IPS-15b (cell line): ENCODE measurements around the gene SIDT2.
"Not testable (repeated sequence)": the region's sequence is repeated elsewhere in the genome, so short reads cannot be mapped to it uniquely, and the experiment has no call there.

Experiments used
- H3K27me3 ChIP-seq: one replicate; pipeline ENCODE4 v1.6.1; 2013; ENCODE audit warnings: low read length; ENCODE audit not compliant: control insufficient read depth, insufficient read depth
- H3K36me3 ChIP-seq: one replicate; pipeline ENCODE4 v1.6.1; 2013; ENCODE audit warnings: low read length; ENCODE audit not compliant: control insufficient read depth, insufficient read depth
- H3K4me1 ChIP-seq: one replicate; pipeline ENCODE4 v1.6.1; 2013; ENCODE audit warnings: mild to moderate bottlenecking, low read length; ENCODE audit not compliant: control insufficient read depth, insufficient read depth
- H3K4me3 ChIP-seq: one replicate; pipeline ENCODE4 v1.5.1; 2013; ENCODE audit warnings: low read depth, low read length
- H3K9ac ChIP-seq: one replicate; pipeline ENCODE4 v1.6.1; 2013; ENCODE audit warnings: low read depth, mild to moderate bottlenecking, low read length
- H3K9me3 ChIP-seq: one replicate; pipeline ENCODE4 v1.6.1; 2013; ENCODE audit warnings: mild to moderate bottlenecking, low read length; ENCODE audit not compliant: control insufficient read depth, insufficient read depth

The SIDT2 gene

GRCh38 chr11:117175781-117176180 is 2.8 kb upstream of the SIDT2 start:
- Histone ChIP-seq H3K27me3 (no peaks in the 10 kb centered on the region), H3K9ac (no peak overlapping the region), H3K4me1 (peaks cover 10% of the 10 kb centered on the region), H3K36me3 (peaks cover 6% of the 10 kb centered on the region), H3K4me3 (no peak overlapping the region), H3K9me3 (no peaks in the 10 kb centered on the region)

GRCh38 chr11:117176186-117176585 is 2.4 kb upstream of the SIDT2 start:
- H3K4me1 ChIP-seq, result peaks cover 10% of the 10 kb centered on the region
- H3K9me3 ChIP-seq, result no peaks in the 10 kb centered on the region
- H3K4me3 ChIP-seq, result no peak overlapping the region
- peaks cover 5% of the 10 kb centered on the region for H3K36me3 ChIP-seq
- no peaks in the 10 kb centered on the region for H3K27me3 ChIP-seq
- no peak overlapping the region for H3K9ac ChIP-seq

DNA sequence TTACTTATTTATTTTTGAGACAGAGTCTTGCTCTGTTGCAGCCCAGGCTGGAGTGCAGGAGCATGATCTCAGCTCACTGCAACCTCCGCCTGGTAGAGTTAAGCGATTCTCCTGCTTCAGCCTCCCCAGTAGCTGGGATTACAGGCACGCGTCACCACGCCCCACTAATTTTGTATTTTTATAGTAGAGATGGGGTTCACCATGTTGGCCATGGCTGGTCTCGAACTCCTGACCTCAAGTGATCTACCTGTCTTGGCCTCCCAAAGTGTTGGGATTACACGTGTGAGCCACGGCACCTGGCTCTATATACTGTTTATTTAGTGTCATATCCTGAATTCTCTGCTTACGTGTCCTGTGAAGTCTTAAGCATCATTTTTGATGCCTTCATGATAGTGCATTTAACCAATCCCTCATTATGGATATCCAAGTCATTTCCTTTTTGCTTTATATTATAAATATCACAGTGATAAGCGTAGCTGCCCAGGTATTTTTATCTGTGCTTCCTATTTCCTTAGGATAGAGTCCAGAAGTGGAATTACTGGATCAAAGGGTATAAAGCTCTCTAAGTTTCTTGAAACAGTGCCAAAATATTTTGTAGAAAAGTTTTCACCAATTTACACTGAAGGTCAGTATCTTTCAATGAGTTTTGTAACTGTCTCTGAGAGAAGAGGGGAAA is 871 bp upstream of the SIDT2 start:
- Histone ChIP-seq H3K4me1 (peaks cover 5% of the 10 kb centered on the region), H3K9ac (peak overlapping the region; percentile 28), H3K36me3 (peaks cover 7% of the 10 kb centered on the region), H3K9me3 (no peaks in the 10 kb centered on the region), H3K27me3 (no peaks in the 10 kb centered on the region), H3K4me3 (peak overlapping the region; percentile 45)

- Histone ChIP-seq H3K9me3 (no peaks in the 10 kb centered on the region), H3K4me3 (peak overlapping the region; percentile 53), H3K9ac (peak overlapping the region; percentile 29), H3K4me1 (peaks cover 5% of the 10 kb centered on the region), H3K36me3 (peaks cover 11% of the 10 kb centered on the region), H3K27me3 (no peaks in the 10 kb centered on the region)
These were observed 781 bp downstream of the SIDT2 start for GRCh38 chr11:117179048-117179999.

DNA sequence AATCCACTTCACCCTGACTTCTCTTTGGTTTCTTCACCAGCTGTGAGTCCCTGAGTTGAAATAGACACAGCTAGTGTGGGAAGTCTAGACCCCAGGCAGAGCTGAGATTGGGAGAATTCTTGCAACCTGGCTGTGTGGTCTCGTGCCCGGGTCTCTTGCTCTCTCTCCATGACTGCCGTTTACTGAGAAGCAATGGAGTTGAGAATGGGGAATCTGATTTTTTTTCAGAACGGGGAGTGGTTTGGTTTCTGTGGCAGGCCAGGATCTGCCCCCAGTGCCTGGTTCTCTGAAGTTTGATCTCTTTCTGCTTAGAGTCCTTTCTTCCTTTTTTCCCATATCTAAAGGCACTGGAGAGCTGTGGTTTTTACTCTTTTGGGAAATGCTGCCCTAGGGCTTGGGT is 1.5 kb downstream of the SIDT2 start:
- Histone ChIP-seq H3K9ac (no peak overlapping the region), H3K27me3 (no peaks in the 10 kb centered on the region), H3K4me1 (peaks cover 5% of the 10 kb centered on the region), H3K36me3 (peaks cover 11% of the 10 kb centered on the region), H3K4me3 (peak overlapping the region; percentile 53), H3K9me3 (no peaks in the 10 kb centered on the region)

- no peak overlapping the region for H3K9ac ChIP-seq
- peaks cover 9% of the 10 kb centered on the region for H3K36me3 ChIP-seq
- H3K9me3 ChIP-seq, result no peaks in the 10 kb centered on the region
- H3K27me3 ChIP-seq, result no peaks in the 10 kb centered on the region
- H3K4me1 ChIP-seq, result peaks cover 5% of the 10 kb centered on the region
- no peak overlapping the region for H3K4me3 ChIP-seq
These were observed 2.4 kb downstream of the SIDT2 start for GRCh38 chr11:117180661-117181585.

DNA sequence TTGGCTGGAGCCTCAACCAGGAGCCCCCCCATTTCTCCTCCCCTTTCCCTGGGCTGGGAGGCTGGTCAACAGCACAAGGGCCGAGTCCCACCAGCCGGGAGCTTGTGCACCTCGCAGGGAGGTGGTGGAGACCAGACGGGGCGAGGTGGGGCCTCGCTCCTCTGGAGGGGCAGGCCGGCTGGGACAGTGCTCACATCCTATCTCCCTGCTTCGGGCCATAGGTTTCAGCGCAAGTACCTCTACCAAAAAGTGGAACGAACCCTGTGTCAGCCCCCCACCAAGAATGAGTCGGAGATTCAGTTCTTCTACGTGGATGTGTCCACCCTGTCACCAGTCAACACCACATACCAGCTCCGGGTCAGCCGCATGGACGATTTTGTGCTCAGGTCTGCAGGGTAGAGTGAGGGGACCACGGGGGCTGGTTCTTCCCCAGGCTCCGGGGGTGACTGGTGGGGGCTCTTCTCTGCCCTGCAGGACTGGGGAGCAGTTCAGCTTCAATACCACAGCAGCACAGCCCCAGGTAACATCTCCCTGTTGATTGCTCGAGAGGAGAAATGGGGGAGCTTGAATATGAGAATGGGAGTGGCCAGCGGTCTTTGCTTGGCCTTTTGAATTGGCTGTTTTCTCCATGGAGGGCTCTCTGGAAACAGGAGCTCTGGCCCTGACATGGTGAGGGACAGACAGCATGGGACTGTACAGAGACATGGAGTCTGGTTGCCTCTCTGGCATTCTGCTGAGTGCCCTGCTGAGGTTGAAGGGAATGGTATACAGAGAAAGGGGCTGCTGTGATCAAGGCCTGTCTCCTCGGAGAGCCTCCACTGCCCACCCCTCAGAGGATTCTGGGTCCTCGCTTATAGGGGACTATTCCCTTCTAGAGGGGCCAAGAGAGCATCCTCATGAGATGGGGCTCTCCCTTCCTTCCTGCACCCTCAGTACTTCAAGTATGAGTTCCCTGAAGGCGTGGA is 3.3 kb downstream of the SIDT2 start:
- Histone ChIP-seq H3K27me3 (no peaks in the 10 kb centered on the region), H3K4me1 (peaks cover 5% of the 10 kb centered on the region)

GRCh38 chr11:117182551-117182935 is 4.0 kb downstream of the SIDT2 start:
- no peaks in the 10 kb centered on the region for H3K9me3 ChIP-seq
- no peak overlapping the region for H3K9ac ChIP-seq
- H3K36me3 ChIP-seq, result peaks cover 11% of the 10 kb centered on the region
- peaks cover 5% of the 10 kb centered on the region for H3K4me1 ChIP-seq
- no peak overlapping the region for H3K4me3 ChIP-seq
- no peaks in the 10 kb centered on the region for H3K27me3 ChIP-seq

More for the DNA sequence above, 3.3 kb downstream of the SIDT2 start:
- Histone ChIP-seq H3K36me3 (peaks cover 9% of the 10 kb centered on the region), H3K4me3 (no peak overlapping the region), H3K9ac (no peak overlapping the region), H3K9me3 (no peaks in the 10 kb centered on the region)

DNA sequence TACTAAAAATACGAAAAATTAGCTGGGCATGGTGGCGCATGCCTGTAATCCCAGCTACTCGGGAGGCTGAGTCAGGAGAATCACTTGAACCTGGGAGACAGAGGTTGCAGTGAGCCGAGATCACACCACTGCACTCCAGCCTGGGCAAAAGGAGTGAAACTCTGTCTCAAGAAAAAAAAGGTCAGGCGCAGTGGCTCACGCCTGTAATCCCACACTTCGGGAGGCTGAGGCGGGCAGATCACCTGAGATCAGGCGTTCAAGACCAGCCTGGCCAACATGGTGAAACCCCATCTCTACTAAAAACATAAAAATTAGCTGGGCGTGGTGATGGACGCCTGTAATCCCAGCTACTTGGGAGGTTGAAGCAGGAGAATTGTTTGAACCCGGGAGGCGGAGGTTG is 4.6 kb downstream of the SIDT2 start:
- not testable (repeated sequence) for H3K4me3 ChIP-seq, H3K9ac ChIP-seq, H3K27me3 ChIP-seq, H3K9me3 ChIP-seq, H3K4me1 ChIP-seq
- peaks cover 13% of the 10 kb centered on the region for H3K36me3 ChIP-seq

DNA sequence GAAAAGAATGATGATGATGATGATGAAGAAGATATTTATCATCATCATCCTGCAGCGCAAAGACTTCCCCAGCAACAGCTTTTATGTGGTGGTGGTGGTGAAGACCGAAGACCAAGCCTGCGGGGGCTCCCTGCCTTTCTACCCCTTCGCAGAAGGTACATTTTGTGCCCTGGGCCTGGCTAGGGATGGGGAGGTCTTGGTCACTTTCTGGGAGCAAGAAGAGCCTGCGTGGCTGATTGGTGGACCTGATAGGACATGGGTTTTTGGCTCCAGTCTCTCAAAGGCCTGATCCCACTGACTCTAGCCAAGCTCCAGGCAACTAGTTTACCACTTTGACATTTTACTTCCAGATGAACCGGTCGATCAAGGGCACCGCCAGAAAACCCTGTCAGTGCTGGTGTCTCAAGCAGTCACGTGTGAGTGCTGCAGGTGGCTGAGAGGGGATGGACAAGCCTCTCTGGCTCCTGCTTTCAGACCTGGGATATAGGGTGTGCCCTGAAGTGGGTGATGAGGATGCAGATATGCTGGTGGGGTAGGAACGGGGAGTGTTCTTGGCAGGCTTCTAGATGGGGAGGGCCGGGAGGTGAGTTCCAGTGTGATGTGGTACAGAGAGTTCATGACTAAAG is 5.3 kb downstream of the SIDT2 start:
- Histone ChIP-seq H3K27me3 (no peaks in the 10 kb centered on the region), H3K9ac (no peak overlapping the region), H3K4me3 (no peak overlapping the region), H3K36me3 (peaks cover 20% of the 10 kb centered on the region), H3K4me1 (peaks cover 3% of the 10 kb centered on the region), H3K9me3 (no peaks in the 10 kb centered on the region)
